GM11168 (cell line): ENCODE results near the gene CSAD.
"Not testable (repeated sequence)": the region's sequence is repeated elsewhere in the genome, so short reads cannot be mapped to it uniquely, and the experiment has no call there.

Experiments used
- in situ Hi-C: fragments of 300-500 bp; cut with MboI; formaldehyde crosslinking; loops from one replicate; pipeline ENCODE4 v1.12.0; 2022; ENCODE audit warnings: low sequenced_read_pairs; ENCODE audit not compliant: unreplicated experiment

Gene CSAD

DNA sequence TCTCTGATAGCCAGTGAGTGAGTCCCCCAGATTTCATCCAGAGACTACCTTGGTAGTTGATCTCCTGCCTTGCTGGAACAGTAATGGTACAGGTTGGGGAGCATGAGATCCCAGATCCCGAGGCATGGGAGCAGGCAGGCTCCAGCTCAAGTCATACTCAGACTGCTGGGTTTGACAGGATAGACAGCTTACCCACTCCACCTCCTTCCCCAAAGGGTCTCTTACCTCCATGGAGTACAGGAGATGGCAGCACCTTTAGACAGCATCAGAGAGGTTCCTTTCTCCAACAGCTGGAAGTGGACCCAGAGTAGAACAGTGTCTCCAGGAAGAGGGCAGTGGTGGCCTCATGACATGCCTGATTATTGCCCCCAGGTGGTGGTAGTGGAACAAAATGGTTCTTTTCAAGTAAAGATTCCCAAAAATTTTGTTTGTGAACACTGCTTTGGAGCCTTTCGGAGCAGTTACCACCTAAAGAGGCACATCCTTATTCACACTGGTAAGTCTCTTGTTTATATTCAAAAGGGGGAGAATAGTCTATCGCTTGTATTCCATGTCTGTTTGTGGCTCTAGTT, 4.9 kb upstream of the CSAD start:
- in situ Hi-C loops, result no loop called here

DNA sequence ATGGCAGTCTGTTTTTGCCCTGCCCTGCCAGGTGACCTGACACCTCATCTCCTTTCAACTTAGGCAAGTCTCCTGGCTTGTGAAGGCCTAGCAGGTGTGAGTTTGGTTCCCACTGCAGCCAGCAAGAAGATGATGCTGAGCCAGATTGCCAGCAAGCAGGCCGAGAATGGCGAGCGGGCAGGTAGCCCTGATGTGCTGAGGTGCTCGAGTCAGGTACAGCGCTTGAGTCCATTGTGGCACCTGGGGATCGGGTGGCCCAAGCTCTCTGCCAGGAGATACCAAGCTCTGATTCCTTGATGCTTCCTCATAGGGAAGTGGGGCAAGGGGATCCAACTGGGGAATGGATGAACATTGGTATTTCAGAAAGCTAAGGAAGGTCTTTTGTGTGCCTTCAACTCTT, 4.1 kb upstream of the CSAD start:
- in situ Hi-C loops, result no loop called here

DNA sequence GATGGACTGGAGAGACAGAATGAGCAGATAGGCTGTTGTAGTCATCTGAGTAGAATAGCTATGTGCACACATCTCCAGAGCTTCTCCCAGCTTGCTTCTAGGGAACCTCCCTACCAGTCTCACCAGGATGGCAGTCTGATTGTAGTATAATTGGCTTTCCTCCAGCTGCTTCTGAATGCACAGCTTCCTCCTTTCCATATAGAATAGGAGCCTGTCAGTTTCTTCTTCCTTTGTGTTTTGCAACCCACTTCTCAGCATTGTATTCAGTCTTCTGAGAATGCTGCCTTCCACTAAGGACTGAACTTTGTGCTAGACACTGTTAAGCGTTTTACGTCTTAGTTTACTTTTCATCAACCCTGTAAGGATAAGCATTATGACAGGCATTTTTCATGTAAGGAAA, 2.2 kb upstream of the CSAD start:
- in situ Hi-C loops, result no loop called here

DNA sequence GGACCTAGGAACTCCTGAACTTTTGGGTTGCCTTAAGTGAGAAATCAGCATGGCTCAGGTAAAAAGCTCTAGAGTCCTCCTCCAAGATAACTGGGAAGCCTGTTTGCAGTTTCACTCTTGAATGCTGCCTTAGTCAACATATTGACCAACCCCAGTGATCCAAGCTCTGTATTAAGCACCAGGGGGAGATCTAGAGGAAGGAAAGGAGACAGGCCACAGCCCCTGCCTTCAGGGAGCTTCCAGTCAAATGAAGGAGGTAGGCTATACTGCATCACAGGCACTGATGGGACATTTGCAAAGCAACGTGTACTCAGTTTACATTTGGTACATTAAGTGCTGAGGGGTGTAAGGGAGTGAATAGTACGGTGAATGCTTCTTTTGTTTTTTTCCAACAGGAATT, 1.2 kb upstream of the CSAD start:
- in situ Hi-C loops, result no loop called here

DNA sequence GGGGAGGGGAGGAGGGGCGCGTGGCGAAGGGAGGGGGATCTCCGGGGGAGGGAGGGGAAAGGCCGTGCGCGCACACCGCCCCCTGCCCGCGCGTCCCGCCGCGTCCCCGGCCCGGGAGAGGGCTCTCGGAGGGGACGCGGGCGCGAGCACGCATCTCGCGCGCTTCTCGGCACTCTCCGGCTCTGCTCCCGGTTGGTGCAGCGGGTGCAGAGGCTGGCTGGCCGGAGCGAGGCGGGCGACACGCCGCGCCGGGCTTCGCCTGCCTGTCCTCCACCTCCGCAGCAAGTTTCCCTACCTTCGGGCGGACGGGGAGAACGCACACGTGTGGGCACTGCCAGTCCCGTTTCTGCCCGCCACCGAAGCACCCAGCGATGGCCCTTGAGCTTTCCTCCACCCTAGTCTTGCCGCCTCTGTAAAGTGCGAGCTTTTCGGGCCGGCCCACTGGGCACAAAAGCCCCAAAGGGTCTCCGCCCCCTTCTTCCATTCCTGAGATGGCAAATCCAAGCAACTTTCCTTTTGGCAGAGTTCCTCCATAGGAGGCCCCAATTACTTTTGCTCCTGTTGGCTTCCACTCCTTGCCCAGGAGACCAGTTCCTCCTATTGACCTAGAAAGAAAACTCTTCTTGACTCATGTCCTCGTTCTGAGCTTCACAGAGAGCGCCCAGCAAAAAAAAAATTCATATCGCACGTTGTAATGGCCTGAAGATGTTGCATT, 363 bp upstream of the CSAD start:
- in situ Hi-C loops, result no loop called here

DNA sequence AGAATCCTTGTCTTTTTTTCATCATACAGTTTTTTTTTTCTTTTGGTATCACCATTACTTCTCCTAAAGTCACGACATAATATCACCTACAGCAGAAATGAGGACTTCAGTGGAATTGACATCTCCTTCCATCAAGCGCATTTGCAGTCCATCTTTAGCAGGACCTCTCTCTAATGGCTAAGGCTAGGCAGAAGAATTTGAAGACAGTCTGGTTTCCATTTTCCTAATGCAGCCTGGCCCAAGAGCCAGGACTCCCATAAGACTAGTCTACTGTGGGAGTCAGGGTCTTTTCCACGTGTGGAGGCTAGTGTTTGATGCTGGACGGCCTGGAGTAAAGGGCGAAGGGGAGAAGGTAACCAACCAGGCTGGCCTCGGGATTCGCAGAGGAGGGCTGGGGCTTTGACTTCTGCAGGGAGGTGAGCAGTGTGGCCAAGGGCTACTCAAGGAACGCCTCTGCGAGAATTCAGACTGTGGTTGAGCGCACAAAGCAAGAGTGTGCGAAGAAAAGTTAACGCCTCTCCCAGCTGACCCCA, 972 bp downstream of the CSAD start:
- in situ Hi-C loops, result no loop called here

DNA sequence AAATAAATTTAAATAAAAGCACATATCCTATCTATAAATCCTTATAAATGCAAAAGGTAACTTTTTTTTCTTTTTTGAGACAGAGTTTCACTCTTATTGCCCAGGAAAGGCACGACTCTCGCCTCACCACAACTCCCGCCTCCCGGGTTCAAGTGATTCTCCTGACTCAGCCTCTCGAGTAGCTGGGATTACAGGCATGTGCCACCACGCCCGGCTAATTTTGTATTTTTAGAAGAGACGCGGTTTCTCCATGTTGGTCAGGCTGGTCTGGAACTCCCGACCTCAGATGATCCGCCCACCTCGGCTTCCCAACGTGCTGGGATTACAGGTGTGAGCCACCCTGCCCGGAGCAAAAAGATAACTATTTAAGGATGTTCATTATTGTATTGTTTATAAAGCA, 1.9 kb downstream of the CSAD start:
- in situ Hi-C loops, result not testable (repeated sequence)

DNA sequence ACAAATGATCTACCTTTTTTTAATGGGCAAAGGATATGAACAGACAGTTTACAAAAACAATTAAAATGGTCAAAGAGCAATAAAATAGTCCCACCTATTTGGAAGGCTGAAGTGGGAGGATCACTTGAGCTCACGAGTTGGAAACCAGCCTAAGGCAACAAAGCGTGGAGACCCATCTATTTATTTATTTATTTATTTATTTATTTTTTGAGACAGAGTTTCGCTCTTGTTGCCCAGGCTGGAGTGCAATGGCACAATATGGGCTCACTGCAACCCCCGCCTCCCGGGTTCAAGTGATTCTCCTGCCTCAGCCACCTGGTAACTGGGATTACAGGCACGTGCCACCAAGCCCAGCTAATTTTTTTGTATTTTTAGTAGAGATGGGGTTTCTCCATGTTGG, 3.3 kb downstream of the CSAD start:
- in situ Hi-C loops, result not testable (repeated sequence)

DNA sequence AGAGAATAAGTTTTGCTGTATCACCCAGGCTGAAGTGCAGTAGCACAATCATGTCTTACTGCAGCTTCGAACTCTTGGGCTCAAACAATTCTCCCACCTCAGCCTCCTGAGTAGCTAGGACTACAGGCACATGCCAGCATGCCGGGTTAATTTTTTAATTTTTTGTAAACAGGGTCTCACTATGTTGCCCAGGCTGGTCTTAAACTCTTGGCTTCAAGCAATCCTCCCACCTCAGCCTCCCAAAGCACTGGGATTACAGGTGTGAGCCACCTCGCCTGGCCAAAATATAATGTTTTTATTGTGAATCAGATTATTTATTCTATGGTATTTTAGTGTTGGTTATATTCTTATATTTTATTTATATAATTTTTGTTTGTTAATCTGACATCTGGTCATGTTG, 4.0 kb downstream of the CSAD start:
- in situ Hi-C loops, result no loop called here

DNA sequence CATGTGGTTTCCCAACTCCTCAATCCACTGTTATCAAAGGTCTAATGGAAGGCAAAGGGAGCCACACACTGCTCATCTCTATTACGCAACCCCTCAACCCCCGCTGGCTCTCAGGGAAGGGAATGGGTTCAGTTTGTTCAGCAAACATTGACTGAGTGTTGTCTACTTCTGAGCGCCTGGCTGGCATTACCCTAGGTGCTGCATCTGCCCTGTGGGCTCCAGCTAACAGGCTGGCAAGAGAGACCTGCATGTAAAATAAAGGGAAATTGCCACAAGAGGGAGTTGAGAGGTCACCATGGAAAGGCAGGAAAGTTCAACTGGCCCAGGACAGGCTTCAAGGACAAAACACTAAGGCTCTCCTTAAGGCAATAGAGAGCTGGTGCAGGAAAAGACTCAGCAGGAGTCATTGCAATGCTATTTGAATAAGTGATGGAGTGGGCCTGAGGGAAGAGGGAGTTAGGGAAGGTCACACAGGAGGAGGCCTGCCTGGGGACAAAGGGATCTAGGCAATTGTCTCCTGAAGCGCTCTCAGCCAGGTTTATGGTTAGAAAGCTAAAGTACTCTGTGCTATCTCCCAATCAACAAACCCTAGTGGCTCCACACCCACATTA, 5.7 kb downstream of the CSAD start:
- in situ Hi-C loops, result no loop called here

DNA sequence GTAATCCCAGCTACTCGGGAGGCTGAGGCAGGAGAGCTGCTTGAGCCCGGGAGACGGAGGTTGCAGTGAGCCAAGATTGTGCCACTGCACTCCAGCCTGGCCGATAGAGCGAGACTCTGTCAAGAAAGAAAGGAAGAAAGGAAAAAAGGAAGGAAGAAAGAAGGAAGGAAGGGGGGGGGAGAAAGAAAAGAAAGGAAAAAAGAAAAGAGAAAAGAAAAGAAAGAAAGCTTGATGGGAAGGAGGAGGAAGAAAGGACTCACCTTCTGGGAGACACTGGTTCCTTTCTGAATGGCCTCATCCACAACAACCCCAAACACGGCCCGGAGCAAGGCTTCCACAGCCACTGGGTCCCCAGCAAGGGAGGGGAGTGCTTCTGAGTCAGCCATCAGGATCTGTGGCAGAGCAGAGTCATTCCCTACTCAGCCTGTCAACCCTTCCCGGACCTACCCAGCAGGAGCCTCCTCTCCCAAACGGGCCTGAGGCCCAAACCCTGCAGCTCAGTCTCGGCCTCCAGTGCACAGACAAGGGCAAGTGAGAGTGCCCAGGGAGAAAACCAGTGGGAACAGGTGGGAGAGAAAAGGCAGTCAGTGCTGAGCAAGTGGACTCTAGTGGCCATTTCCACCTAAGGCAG, 7.5 kb downstream of the CSAD start:
- in situ Hi-C loops, result no loop called here

DNA sequence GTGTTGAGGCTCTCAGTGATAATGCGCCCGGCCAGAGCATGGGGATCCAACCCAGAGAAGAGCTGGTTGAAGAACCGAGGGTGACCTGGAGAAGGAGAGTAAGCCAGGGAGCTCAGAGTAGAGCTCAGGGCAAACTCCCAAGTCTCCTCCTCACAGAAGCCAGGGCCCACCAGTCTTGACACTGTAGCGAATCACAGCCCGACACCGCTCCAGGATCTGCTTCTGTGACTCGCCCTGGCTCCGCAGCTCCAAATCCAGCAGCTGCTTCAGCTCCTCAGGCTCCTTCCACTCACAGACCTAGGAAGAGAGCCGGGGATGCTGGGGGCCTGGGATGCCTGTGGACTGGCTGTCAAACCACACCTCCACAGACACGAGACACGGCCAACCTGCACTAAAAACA, 8.4 kb downstream of the CSAD start:
- in situ Hi-C loops, result no loop called here

DNA sequence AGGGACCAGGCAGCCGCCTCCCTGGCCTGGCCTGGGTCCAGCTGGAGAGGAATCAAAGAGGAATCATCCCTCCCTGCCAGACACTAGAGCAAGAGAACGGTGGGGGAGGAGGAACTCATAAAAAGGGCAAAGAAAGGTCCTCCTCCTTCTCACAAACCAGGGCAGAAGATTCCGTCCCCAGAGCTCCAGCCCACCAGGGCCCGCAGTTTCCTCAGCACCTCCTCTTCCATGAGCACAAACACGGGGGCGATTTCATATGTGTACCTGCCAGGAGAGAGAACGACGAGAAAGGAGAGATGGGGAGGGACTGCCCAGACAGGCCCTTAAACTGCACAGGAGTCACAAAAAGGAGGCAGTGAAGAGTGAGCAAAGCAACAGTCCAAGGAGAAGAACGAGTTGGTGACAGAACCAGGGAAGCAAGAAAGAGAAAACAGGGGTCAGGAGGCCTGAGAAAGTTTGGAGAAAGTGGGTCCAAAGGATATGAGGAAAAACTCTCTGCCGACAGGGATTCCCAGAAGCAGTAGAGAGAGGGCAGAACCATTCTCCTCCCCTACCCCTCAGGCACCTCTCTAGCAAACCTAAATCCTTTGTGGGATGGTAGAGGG, 8.9 kb downstream of the CSAD start:
- in situ Hi-C loops, result no loop called here

DNA sequence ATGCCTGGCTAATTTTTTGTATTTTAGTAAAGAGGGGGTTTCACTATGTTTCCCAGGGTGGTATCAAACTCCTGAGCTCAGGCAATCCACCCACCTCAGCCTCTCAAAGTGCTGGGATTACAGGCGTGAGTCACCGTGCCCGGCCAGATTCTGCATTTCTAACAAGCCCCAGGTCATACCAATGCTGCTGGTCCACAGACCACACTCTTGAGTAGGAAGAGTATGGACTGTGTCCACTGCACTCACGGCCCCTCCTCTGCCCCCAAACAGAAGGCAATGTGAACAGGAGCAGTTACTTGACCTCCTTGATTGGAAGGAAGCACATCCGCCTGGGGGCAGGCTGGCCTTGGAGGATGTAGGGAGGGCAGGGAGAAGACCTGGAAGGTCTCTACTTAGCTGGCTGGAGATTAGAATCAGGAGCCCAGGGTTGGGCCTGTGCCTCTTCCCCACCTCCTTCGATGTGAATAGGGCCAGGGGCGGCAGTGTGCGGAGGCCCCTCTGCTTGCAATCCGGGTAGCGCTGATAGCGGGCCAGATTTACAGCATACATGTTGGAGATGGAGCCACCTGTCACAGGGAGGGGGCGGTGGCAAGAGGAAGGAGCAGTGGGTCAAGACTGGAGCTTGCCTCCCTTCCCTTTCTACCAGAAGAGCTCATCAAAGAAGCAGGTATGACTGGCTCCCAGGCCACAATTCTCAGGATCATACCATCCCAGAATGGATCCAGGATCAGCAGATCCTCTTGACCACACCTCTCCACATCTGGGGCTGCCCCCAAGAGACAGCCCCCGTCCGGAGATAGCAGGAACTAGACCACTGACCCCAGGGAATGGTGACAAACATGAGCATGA, 9.6 kb downstream of the CSAD start:
- in situ Hi-C loops, result no loop called here

DNA sequence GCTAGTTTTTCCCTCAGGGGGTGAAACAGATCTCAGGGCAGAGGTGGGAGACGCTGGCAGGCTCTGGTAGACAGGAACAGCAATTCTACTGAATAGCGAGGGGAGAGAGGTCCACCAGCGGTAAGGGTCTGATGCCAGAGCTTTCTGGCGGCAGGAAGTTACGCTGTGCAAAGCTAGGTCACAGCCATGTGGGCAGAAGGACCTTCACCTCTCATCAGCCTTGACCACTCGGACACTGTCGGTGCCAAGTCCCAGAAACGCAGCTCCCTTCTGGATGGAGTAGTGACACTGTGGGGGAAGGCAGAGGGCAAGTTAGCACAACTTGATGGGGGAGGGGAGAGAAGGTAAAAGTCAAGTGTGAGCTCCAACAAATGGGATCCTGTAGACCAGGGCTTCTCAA, 10.5 kb downstream of the CSAD start:
- in situ Hi-C loops, result no loop called here

DNA sequence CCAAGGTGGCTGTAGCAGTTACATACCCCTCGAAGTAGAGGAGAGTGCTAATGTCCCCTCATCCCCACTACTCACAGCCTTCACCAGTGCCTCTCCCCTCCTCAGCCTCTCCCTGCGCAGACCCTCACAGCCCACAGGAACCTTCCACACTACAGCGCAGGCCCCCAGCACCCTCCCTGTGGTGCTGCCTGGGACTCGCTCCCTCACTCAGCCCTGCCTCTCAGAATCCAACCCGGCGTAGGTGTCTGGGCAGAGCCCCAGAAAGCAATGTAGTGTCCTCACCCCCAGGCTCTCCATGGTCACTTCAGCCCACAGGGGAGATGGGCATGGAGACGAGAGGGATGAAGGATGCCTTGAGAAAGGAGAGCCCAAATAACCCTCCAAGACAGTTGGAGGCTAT, 11.1 kb downstream of the CSAD start:
- in situ Hi-C loops, result no loop called here

DNA sequence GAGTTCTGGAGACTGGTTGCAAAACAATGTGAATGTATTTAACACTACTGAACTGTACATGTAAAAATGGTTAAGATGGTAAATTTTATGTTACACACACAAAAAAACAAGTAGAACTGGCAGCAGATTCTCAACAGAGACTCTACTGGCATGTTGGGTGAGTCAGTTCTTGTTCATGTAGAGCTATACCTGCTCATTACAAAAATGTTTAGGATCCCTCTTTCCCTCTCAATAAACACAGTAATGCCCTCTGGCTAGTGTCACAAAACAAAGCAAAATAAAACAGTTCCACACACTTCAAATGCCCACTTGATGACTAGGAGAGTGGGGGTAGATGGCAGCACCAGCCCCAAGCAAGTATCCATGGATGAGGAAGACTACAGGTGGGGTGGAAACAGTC, 13.9 kb downstream of the CSAD start:
- in situ Hi-C loops, result no loop called here

DNA sequence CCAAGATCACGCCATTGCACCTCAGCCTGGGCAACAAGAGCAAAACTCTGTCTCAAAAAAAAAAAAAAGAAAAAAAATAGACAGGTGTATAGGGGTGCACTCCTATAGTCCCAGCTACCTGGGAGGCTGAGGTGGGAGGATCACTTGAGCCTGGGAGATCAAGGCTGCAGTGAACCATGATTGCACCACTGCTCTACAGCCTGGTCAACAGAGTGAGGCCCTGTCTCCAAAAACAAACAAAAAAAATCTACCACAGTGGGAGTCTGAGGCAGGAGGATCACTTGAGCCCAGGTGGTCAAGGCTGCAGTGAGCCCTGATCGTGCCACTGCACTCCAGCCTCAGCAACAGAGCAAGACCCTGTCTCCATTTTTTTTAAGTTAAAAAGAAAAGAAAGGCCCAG, 17.7 kb downstream of the CSAD start:
- in situ Hi-C loops, result not testable (repeated sequence)

DNA sequence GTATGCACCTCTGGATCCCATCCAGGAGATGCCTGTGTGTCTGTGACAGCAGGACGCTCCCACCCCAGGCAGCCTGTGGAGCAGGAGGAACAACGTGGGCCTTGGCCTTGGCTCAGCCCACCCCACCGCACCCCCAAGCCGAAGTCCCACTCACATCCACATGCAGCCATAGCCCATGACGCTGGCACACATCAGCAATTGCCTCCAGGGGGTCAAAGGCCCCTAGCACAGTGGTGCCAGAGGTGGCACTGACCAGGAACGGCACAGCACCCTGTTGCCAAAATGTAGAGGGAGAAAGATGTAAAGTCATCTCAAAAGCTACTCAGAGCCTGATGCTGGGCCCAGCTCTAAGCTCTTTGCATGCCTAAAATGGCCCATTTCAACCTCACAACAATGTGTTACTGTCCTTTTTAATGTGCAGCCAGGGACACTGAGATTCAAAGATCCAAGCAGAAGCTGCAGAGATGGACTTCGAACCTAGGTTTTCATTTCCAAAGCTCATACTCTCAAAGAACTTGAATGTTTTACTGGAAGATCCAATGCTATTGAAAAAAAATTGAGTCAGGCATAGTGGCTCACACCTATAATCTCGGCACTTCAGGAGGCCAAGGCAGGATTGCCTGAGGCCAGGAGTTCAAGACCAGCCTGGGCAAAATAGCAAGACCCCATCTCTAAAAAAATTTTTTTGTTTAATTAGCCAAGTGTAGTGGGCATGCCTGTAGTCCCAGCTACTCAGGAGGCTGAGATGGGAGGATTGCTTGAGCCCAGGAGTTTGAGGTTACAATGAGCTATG, 19.4 kb downstream of the CSAD start:
- in situ Hi-C loops, result no loop called here
